TTC549 (cell line): ENCODE results near the gene CTSG.
"Not testable (repeated sequence)": the region's sequence is repeated elsewhere in the genome, so short reads cannot be mapped to it uniquely, and the experiment has no call there.

Experiments
- FAIRE-seq: peaks from 2 replicates; lab custom pipeline; 2012; peaks lifted over from hg19 to GRCh38; lab: Jason Lieb, UNC

Gene CTSG

GRCh38 chr14:24576182-24576581, at the start of gene CTSG:
CTSG (minus strand) TSS chr14:24576250; CDS start chr14:24576223, 27 bp downstream.
- no peak for FAIRE-seq

GRCh38 chr14:24613747-24614146, 37.7 kb upstream of the CTSG start:
- no peak for FAIRE-seq

DNA sequence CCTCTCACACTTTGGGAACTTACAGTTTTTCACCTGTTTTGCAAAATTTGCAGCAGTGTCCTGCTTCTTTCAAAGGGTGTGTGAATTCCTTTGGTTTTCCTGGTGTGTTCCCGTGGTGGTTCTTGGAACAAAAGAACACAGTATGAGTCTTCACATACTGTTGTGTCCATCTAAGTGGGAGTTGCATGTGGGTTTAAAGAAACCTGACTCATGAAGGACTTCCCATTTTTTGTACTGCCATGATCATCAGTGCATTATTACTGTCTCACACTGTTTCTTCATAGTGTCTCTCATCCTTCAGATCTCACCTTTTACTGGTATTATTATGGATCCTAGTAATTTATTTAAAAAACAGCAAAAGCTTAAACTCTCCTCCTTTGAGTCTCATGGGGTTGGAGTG, 37.2 kb upstream of the CTSG start:
- no peak for FAIRE-seq

GRCh38 chr14:24612196-24612595, 36.1 kb upstream of the CTSG start:
- no peak for FAIRE-seq

DNA sequence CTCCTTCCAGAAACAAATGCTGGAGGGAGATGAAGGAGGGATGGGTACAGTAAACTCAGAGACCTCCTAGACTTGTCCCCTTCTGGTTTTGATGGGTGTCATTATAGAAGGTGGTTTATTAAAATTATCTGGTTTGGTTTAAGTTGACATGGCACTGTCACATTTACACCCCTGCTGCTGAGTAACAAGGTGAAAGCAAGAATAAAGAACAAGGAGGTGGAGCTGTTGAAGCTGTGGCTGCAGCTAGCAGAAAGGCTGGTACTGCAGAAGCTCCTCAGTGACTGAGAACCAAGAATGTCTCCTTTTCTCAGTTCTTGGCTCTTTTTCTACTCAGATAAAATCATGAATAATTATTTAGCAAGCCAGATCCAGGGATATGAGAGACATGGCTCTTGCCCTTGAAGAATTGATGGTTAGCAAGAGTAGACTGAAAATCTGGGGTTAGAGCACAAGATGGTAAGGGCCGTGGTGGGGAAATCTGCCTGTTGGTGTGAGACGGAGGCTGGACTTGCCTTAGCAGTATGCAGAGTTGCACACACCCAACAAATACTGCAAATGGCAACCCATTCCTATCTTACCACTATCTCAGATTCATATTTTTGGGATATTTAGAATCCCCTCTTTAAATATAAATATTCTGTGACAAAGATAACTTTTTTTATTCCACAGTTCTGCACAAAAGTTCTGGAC, 33.8 kb upstream of the CTSG start, which contains the start of gene GZMH:
GZMH (minus strand) TSS at position 31 of the 690 bp plus-strand sequence. CDS start 72 bp downstream, outside the sequence.
- no peak for FAIRE-seq

GRCh38 chr14:24607635-24608514, 31.8 kb upstream of the CTSG start:
- FAIRE-seq = no peak

DNA sequence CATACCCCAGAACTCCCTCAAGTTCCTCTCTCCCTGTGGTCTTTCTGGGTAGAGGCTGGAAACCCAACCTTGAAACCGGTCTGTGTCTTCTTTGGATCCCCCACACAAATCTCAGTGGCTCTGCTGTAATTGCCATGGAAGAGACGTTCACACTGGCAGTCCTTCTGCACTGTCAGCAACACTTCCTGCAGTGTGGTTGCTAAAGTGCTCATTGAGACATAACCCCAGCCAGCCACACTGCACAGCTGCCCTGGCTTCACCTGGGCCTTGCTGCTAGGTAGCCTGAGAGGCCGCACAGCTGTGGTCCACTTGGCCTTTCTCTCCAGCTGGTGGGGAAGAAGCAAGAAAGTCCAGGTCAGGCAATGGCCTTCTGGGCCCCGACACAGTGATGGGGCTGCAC, 31.0 kb upstream of the CTSG start:
- FAIRE-seq = no peak

DNA sequence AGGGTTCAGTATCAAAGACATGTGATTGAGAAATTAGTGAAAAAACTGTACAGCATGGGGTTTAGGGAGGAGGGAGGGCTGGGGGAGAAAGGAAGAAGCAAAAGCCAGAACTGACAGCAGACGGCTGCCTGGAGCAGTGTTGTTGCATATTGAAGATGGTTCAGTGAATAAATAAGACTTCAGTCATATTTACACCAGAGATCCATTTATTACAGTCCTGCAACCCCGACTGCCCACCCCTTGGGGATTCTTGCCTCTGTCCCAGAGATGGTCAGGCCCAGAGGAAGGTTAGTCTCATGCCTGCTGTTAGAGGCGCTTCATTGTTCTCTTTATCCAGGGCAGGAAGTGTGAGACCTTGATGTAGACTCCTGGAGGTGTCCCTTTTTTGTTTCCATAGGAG, 30.2 kb upstream of the CTSG start:
- no peak for FAIRE-seq

DNA sequence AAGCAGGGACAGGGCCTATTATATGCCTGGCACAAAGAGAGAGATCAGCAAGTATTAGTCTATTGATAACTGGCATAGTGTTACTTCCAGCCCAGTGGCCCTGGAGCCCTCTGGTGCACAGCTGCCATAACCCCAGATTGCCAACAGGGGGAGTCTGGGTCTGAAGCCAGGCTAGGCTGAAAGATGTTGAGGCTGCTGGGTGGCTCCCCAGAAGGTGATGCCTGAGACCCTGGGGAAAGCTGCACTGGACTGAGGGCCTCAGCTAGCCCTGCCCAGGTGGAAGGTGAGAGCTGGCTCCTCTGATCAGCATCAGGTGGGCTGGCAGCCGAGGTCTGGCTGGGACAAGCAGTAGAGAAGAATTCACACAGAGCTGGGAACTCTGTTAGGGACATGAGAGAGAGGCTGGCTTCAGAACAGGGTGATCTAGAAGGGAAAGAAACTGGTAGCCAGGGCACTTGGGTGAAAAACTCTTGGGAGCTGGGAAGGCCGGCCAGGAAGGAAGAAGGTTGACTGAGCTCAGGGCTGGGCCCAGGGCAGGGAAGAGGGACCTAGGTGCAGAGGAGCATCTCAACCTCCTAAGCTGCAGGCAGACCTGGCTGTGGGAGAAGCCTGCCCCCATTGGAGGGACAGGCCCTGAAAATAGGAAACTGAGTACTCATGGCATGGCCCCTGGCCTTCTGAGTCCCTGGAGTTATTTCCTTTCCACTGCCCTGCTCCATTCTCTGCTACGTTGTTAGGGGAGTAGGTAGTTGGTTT, 29.6 kb upstream of the CTSG start:
- no peak for FAIRE-seq

DNA sequence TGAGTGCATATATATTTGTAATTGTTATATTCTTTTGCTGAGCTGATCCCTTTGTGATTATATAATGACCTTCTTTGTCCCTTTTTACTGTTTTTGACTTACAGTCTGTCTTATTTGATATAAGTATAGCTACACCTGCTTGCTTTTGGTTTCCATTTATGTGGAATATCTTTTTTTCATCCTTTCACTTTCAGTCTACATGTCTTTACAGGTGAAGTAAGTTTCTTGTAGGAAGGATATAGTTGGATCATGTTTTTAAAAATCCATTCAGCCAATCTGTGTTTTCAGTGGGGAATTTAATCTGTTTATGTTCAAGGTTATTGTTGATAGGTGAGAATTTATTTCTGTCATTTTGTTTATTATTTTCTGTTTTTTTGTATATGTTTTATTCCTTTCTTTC, 21.4 kb upstream of the CTSG start:
- no peak for FAIRE-seq

DNA sequence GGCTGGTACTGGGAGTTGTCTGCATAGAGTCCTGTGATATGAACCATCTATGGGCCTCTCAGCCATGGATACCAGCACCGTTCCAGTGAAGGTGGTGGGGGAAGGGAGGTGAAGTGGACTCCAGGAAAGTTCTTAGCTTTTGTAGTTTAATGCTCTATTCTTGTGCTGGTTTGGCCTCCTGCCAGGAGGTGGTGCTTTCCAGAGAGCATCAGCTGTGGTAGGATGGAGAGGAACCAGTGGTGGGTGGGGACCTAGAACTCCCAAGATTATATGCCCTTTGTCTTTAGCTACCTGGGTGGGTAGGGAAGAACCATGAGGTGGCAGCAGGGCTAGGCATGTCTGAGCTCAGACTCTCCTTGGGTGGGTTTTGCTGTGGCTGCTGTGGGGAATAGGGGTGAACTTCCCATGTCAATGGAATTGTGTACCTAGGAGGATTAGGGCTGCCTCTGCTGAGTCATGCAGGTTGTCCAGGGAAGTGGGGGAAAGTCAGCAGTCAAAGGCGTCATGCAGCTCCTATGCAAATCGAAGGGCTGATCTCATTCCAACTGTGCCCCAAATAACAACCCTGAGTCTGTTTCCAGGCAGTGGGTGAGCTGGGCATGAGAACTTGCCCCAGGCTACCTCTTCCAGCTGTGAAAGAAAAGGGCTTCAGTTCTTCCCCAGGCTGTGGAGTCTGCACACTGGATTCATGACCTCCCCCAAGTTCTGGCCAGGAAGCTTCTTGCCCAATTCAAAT, 19.2 kb upstream of the CTSG start:
- FAIRE-seq = no peak

- not testable (repeated sequence) for FAIRE-seq
These were observed 15.0 kb upstream of the CTSG start for GRCh38 chr14:24591004-24591403.

- FAIRE-seq = not testable (repeated sequence)
These were observed 8.4 kb upstream of the CTSG start for GRCh38 chr14:24584402-24584801.

DNA sequence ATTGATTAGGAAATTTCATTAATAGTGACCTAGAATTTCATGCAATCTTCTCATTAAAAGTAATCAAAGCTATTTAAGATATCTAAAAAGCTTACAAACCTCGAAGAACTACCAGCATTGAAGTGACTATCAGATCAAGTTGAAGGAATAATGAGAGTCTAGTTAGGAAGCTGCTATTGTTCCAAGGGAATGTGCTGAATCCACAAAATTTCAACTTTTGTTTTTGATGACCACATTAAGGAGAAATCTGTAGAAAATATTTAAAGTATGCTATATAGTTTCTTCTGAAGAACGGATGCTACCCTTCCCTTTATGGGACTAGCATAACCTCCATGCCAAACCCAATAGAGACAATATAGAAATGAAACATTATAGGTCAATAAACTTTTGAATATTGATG, 2.5 kb upstream of the CTSG start:
- FAIRE-seq = no peak

GRCh38 chr14:24576771-24577170, 721 bp upstream of the CTSG start:
- no peak for FAIRE-seq

DNA sequence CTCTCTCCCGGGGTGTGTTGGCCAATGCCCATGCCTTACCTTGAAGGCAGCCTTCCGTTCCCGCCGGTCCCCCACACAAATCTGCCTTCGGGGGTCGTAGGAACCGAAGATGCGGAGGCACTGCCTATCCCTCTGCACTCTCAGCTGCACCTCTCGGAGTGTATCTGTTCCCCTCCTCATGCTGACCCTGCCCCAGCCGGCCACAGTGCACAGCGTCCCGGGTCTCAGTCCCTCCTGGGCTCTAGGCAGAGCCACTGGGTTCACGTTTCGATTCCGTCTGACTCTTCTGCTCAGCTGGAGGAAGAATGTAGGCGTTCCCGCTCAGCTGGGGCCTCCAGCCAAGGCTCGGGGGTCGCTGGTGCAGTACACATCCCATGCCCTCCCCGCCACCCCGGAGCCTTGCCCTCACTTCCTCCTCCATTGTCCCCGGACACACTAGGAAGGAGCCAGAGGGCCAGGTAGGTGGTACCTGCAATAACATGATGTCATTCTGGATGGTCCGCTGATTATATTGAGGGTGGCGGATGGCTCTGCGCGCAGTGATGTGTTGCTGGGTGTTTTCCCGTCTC, 1.8 kb downstream of the CTSG start:
- FAIRE-seq = no peak

GRCh38 chr14:24566318-24566717, 9.7 kb downstream of the CTSG start:
- FAIRE-seq = no peak

GRCh38 chr14:24565766-24566165, 10.3 kb downstream of the CTSG start:
- FAIRE-seq = no peak

GRCh38 chr14:24563505-24563904, 12.5 kb downstream of the CTSG start:
- no peak for FAIRE-seq

GRCh38 chr14:24556756-24557155, 19.3 kb downstream of the CTSG start:
- FAIRE-seq = no peak

DNA sequence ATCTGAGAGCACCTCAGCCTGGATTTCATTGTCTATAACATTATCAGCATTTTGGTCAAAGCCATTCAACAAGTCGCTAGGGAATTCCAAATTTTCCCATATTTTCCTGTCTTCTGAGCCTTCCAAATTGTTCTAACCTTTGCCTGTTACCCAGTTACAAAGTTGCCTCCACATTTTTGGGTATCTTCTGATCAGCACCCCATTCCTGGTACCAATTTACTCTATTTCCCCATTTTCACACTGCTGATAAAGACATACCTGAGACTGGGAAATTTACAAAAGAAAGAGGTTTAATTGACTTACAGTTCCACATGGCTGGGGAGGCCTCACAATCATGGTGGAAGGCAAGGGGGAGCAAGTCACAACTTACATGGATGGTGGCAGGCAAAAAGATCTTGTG, 27.0 kb downstream of the CTSG start:
- FAIRE-seq = not testable (repeated sequence)
